ENCODE measurements around the gene TNFRSF4. TPM values are rescaled to one million over a fixed set of nuclear protein-coding genes. Genes with fewer than 3 reads are reported as not detected.

Gene TNFRSF4
- total RNA-seq, 4 donors from 2014 or later = 0.42 to 2.1 (median 0.46) TPM; not detected in 1

GRCh38 chr1:1173793-1174415 is 40.0 kb downstream of the TNFRSF4 start, which contains the start of gene TTLL10:
Gene TTLL10, plus strand, starts transcription at chr1:1173880. Its CDS starts 5,336 bp downstream, at chr1:1179216.
- no peak for ATAC-seq
- TF ChIP-seq POLR2A (IDR thresholded peaks at IDR 0.05) (no peak), CTCF (IDR thresholded peaks at IDR 0.05 in 4 of 5, conservative IDR thresholded peaks at IDR 0.05 in 1 of 5) (no peak)
- intact Hi-C loops (cut with DNase I; ENCODE audit: low total_unique reads) = no loop called here
- in situ Hi-C loops (cut with MboI; ENCODE audit: low sequenced_read_pairs in 4 of 4) = no loop called here
- no peak for DNase-seq
- no peaks in the 10 kb centered on the region for H3K4me1 ChIP-seq
- no peaks in the 10 kb centered on the region for H3K9me3 ChIP-seq
- peaks cover 10 to 83% (median 52%) of the 10 kb centered on the region in 3 donors for H3K27me3 ChIP-seq
- no peaks in the 10 kb centered on the region for H3K36me3 ChIP-seq
- H3K4me3 ChIP-seq = no peak within 1 kb of the TSS
- no peak within 1 kb of the TSS for H3K27ac ChIP-seq

GRCh38 chr1:1173061-1173792 is 40.7 kb downstream of the TNFRSF4 start:
- Histone ChIP-seq H3K4me1 (no peaks in the 10 kb centered on the region), H3K4me3 (no peak overlapping the region), H3K27me3 (peaks cover 10 to 82% (median 52%) of the 10 kb centered on the region in 3 donors), H3K9me3 (no peaks in the 10 kb centered on the region), H3K27ac (no peak overlapping the region), H3K36me3 (no peaks in the 10 kb centered on the region)
- TF ChIP-seq CTCF (IDR thresholded peaks at IDR 0.05 in 4 of 5, conservative IDR thresholded peaks at IDR 0.05 in 1 of 5) = no peak
- DNase-seq = no peak
- in situ Hi-C loops (cut with MboI; ENCODE audit: low sequenced_read_pairs in 4 of 4) = no loop called here
- ATAC-seq = no peak
- intact Hi-C loops (cut with DNase I; ENCODE audit: low total_unique reads) = no loop called here

GRCh38 chr1:1171546-1172340 is 42.2 kb downstream of the TNFRSF4 start:
- Histone ChIP-seq H3K27ac (no peak overlapping the region), H3K9me3 (no peaks in the 10 kb centered on the region), H3K4me3 (no peak overlapping the region), H3K36me3 (no peaks in the 10 kb centered on the region), H3K4me1 (no peaks in the 10 kb centered on the region), H3K27me3 (peaks cover 10 to 79% (median 48%) of the 10 kb centered on the region in 3 donors)
- DNase-seq = no peak
- intact Hi-C loops (cut with DNase I; ENCODE audit: low total_unique reads) (no loop called here), in situ Hi-C loops (cut with MboI; ENCODE audit: low sequenced_read_pairs in 4 of 4) (no loop called here)
- TF ChIP-seq CTCF (IDR thresholded peaks at IDR 0.05 in 4 of 5, conservative IDR thresholded peaks at IDR 0.05 in 1 of 5) = no peak
- no peak for TF ChIP-seq POLR2A (IDR thresholded peaks at IDR 0.05)
- ATAC-seq = no peak

- H3K4me1 ChIP-seq = peaks cover 0 to 3% of the 10 kb centered on the region in 2 donors
- H3K4me3 ChIP-seq = no peak overlapping the region
- H3K36me3 ChIP-seq = no peaks in the 10 kb centered on the region
- no peaks in the 10 kb centered on the region for H3K9me3 ChIP-seq
- H3K27me3 ChIP-seq = peaks cover 10 to 79% (median 42%) of the 10 kb centered on the region in 3 donors
- DNase-seq (no peak), ATAC-seq (no peak)
- in situ Hi-C loops (cut with MboI; ENCODE audit: low sequenced_read_pairs in 4 of 4) (no loop called here), intact Hi-C loops (cut with DNase I; ENCODE audit: low total_unique reads) (no loop called here)
- TF ChIP-seq CTCF (IDR thresholded peaks at IDR 0.05 in 4 of 5, conservative IDR thresholded peaks at IDR 0.05 in 1 of 5) (no peak), POLR2A (IDR thresholded peaks at IDR 0.05) (no peak)
- H3K27ac ChIP-seq = no peak overlapping the region
Measured at GRCh38 chr1:1171161-1171545, 42.8 kb downstream of the TNFRSF4 start.
